Effector CD8-positive, alpha-beta T cell (primary cell): ENCODE measurements around the gene LY6G5C.

Experiments used
- DNase-seq: peaks from one replicate; lab custom pipeline; 2025; lab: John Stamatoyannopoulos, UW

The LY6G5C gene

DNA sequence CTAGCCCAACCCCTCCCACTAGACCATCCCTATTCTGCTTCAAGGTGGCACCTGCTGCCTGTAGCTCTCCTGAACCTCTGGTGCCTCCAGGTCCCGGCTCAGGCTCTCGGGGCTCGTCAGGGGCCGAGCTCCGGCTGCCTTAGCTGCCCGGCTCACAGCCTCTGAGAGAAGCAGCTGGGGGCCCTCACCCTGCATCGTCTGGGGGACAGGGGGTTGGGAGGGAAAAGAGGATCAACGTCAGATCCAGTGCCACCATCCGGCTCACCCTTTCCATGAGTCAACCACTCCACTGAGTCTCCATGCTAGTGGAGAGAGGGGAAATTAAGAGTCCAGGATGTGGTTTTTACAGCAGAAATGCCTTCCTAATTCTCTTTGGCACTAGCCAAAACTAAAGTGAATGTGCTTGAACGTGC is 41.4 kb downstream of the LY6G5C start:
- DNase-seq: no peak

DNA sequence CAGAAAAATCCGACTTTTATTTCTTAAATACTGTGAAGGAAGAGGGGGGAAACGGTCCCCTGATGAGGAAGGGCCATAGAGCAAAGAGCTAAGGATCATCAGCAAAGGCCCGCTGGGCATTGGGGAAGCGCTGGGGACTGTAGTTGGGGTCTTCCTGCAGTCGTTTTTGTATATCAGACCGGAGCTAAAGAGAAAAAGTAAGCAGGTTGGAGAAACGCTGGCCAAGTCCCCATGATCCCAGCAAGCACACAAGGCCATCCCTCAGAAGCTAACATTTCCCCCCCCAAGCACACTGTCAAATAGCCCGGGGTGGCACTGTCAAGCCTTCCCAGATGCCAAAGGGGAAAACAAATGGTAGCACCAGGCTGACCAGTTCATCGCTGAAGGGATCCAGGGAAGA is 41.8 kb downstream of the LY6G5C start:
- no peak for DNase-seq

DNA sequence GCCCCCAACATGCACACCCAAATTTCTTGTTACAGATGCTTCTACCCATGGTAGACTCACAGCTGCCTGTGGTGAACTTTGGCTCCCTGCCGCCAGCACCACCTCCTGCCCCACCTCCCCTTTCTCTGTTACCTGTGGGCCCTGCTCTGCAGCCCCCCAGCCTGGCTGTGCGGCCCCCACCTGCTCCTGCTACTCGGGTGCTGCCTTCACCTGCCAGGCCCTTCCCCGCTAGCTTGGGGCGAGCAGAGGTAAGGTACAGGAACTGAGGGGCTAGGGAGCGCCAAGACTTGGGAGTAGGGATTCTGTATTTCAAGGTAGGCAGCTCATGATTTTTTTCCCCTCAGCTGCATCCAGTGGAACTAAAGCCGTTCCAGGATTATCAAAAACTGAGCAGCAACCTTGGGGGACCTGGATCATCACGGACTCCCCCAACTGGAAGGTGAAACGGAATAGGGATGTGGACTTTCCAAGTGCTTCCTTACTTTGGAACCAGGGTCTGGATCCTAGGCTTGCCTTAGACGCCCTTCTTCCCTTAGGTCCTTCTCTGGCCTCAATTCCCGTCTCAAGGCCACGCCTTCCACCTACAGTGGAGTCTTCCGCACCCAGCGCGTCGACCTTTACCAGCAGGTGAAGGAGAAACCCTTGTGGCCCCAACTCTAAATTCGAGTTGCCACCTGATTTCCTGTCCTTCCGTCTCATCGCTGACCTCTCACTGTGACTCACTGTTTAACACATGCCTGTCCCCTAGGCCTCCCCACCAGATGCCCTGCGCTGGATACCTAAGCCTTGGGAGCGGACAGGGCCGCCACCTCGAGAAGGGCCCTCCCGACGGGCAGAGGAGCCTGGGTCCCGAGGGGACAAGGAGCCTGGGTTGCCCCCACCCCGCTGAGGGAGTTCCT is 43.9 kb downstream of the LY6G5C start:
- DNase-seq: no peak

DNA sequence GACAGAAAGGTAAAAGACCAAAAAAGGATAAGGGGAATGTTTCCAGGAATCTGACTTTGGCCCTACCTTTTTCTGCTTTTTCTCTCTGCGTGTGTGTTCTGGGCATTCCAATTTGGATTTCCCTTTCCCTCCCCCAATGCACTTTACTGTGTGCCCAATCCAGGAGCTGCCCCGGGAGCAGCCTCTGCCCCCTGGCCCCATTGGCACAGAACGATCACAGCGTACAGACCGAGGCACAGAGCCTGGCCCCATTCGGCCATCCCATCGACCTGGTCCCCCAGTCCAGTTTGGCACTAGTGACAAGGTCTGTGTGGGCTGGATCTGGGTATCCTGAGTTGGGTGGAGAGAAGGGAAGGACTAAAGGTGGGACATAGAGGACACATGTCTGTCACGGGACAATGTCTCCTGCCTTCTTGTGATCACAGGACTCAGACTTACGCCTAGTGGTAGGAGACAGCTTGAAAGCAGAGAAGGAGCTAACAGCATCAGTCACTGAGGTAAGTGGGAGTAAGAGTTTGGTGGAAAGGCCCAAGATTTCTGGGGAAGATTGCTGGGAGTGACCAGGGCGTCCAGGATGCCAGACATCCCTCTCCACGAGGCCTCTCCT is 45.8 kb downstream of the LY6G5C start:
- no peak for DNase-seq

DNA sequence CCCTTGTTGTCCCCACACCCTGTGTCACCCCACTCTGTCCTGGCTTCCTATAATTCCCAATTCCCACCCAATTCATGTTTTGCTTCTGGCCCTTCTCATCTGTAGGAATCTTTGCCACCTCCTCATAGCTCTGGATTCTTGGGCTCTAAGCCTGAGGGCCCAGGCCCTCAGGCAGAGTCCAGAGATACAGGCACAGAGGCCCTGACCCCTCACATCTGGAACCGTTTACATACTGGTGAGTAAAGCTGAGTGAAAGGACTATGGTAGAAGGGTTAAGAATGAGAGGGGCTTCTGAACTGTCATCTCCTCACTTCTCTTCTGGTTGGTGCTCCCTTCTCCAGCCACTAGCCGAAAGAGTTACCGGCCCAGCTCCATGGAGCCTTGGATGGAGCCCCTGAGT is 46.7 kb downstream of the LY6G5C start:
- no peak for DNase-seq

DNA sequence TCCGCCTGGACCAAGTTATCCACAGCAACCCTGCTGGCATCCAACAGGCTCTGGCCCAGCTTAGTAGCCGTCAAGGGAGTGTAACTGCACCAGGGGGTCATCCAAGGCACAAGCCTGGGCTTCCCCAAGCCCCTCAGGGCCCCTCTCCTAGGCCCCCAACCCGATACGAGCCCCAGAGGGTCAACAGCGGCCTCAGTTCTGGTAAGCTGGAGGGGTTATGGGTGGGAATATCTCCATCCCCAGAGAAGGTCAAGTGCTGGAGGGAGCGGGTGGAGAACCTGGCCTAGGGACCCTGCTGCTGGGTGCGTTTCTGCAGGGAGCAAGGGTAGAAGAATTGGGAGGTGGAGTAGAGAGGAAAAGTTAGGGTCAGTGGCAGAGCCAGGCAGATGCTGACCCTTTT is 47.4 kb downstream of the LY6G5C start:
- no peak for DNase-seq

DNA sequence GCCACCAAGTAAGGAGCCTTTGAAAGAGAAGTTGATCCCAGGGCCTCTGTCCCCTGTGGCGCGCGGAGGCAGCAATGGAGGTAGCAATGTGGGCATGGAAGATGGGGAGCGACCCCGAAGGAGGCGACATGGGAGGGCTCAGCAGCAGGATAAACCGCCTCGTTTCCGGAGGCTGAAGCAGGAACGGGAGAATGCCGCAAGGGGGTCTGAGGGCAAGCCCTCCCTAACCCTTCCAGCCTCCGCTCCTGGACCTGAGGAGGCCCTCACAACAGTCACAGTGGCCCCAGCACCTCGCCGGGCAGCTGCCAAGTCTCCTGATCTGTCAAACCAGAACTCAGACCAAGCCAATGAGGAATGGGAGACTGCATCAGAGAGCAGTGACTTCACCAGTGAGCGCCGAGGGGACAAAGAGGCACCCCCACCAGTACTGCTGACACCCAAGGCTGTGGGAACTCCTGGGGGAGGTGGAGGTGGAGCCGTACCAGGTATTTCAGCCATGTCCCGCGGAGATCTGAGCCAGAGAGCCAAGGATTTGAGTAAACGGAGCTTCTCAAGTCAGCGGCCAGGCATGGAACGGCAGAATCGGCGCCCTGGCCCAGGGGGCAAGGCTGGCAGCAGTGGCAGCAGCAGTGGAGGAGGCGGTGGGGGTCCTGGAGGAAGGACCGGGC is 48.5 kb downstream of the LY6G5C start:
- no peak for DNase-seq

DNA sequence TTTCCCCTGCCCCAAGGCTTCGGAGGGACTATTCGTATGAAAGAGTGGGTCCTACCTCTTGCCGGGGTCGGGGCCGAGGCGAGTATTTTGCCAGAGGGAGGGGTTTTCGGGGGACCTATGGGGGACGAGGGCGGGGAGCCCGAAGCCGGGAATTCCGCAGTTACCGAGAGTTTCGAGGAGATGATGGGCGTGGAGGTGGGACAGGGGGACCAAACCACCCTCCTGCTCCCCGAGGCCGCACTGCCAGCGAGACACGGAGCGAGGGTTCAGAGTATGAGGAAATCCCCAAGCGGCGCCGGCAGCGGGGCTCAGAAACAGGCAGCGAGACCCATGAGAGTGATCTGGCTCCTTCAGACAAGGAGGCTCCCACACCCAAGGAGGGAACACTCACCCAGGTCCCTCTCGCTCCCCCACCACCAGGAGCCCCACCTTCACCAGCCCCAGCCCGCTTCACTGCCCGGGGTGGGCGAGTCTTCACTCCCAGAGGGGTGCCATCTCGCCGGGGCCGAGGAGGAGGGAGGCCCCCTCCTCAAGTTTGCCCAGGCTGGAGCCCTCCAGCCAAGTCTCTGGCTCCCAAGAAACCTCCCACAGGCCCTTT is 49.1 kb downstream of the LY6G5C start:
- no peak for DNase-seq

DNA sequence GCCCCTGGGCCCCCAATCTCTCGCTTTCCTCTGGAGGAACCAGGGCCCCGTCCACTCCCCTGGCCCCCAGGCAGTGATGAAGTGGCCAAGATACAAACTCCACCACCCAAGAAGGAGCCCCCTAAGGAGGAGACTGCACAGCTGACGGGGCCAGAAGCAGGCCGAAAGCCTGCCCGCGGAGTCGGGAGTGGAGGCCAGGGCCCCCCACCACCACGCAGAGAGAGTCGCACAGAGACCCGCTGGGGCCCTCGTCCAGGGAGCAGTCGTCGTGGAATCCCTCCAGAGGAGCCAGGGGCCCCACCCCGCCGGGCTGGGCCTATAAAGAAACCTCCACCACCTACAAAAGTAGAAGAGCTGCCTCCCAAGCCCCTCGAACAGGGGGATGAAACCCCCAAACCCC is 49.7 kb downstream of the LY6G5C start:
- no peak for DNase-seq

DNA sequence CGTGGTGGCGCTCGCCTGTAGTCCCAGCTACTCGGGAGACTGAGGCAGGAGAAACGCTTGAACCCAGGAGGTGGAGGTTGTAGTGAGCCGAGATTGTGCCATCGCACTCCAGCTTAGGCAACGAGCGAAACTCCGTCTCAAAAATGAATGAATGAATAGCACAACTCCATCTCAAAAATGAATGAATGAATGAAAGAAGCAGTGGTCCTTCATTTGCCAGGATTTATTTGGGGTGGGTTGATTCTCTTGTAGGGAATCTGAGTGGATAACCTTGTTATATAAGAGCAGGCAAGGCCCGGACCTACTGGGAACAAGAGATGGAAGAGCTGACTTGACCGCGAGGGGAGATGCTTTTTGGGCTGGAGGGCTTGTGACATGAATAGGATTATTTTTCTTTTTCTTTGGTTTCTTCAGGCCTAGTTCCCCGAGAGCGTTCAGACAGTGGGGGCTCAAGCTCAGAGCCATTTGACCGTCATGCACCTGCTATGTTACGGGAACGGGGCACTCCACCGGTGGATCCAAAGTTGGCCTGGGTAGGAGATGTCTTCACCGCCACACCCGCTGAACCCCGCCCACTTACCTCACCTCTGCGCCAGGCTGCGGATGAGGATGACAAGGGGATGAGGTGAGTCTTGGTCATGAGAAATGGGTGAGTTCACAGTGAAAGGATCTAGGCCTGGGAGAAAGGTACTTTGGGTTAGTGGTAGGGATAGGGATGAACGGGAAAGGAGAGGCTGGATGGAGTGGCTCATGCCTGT is 50.5 kb downstream of the LY6G5C start:
- DNase-seq: no peak

DNA sequence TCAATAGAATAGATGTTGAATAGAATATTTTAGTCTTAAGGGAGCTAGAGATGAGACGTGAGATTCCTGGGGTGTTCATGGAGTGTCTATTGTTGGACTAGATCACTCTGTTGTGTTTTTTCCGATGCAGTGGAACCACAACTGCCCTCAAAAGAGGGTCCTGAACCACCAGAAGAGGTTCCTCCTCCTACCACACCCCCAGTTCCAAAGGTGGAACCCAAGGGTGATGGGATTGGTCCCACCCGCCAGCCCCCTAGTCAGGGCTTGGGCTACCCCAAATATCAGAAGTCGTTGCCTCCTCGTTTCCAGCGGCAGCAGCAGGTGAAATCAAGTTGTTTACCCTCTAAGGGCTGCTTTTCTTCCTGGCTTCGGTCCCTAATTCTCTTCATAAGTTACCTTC is 51.9 kb downstream of the LY6G5C start:
- DNase-seq: no peak

DNA sequence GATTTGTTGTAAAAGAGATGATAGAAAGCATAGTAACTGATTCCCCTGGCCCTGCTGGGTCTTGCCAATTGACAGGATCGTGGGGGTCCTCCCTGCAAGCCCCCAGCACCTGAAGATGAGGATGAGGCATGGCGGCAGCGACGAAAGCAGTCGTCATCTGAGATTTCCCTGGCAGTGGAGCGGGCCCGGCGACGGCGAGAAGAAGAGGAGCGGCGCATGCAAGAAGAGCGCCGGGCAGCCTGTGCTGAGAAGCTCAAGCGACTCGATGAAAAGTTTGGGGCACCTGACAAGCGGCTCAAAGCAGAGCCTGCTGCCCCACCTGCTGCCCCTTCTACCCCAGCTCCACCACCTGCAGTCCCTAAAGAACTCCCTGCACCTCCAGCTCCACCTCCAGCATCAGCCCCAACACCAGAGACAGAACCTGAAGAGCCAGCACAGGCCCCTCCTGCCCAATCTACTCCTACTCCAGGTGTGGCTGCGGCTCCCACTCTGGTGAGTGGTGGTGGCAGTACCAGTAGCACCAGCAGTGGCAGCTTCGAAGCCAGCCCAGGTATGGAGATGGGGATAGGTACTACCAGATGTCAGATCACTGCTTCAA is 53.1 kb downstream of the LY6G5C start:
- no peak for DNase-seq

DNA sequence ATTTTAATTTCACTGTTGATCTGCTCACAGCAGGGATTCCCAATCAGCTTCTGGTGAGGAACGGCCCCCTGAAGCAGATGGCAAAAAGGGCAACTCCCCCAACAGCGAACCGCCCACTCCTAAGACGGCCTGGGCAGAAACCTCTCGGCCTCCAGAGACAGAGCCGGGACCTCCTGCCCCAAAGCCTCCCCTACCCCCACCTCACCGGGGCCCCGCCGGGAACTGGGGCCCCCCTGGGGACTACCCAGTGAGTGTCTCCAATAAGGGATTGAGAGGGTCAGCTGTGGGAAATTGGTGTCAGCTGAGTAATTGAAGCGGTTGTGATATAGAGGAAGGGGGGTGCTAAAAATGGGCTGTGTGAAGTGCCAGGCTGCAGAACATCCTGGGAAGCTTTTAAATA is 53.9 kb downstream of the LY6G5C start:
- no peak for DNase-seq
